GM12878 (cell line): ENCODE data around the gene NEO1. TPM values are rescaled to one million over a fixed set of nuclear protein-coding genes. Genes with fewer than 3 reads are reported as not detected.

ENCODE experiments used
- ATAC-seq: fragments of 200-7000 bp; cut with Tn5 transposase; 3 replicates; pipeline ENCODE4 v1.9.1; 2020; ENCODE audit warnings: mild to moderate bottlenecking, moderate library complexity
- BruUV-seq: library from RNA; stranded (reverse); fragments of 400-500 nt; replicated peaks from 2 replicates; lab custom pipeline; 2021; lab: Mats Ljungman, UMichigan
- CTCF ChIA-PET: fragments of 300-600 bp; sonication (Branson Sonifier 250); formaldehyde crosslinking; extraction: SDS; loops from one replicate; lab custom pipeline; 2021; ENCODE audit warnings: inconsistent platforms; lab: Yijun Ruan, JAX
- POLR2A ChIA-PET: fragments of 350-600 bp; formaldehyde crosslinking; extraction: SDS; loops from one replicate; lab custom pipeline; 2021; ENCODE audit warnings: inconsistent platforms; lab: Charles Lee
- RAD21 ChIA-PET: fragments of 300-600 bp; sonication (Branson Sonifier 250); formaldehyde crosslinking; loops from one replicate; lab custom pipeline; 2023; ENCODE audit warnings: antibody characterized with exemption; ENCODE audit not compliant: unreplicated experiment; lab: Charles Lee
- SMC1A ChIA-PET: fragments of 300-600 bp; sonication (Branson Sonifier 250); formaldehyde crosslinking; loops from one replicate; lab custom pipeline; 2023; ENCODE audit not compliant: unreplicated experiment, uncharacterized antibody; lab: Charles Lee
- DNase-seq: peaks from one replicate; pipeline ENCODE4 v3.0.0-alpha.2; 2011; ENCODE audit warnings: low read depth, low spot score
- FAIRE-seq: peaks from 3 replicates; lab custom pipeline; 2011; peaks lifted over from hg19 to GRCh38; lab: Jason Lieb, UNC
- H2AFZ ChIP-seq: 2 replicates; pipeline ENCODE4 v1.6.0; 2011; ENCODE audit warnings: low read depth, low read length, control low read depth; ENCODE audit not compliant: control insufficient read depth
- H3K27ac ChIP-seq: 2 replicates; pipeline ENCODE4 v1.5.1; 2011; ENCODE audit warnings: control low read depth; ENCODE audit not compliant: control insufficient read depth, insufficient read depth
- H3K27me3 ChIP-seq, 2 experiments: replicated peaks in 1 of 2; 2 replicates each; pipeline versions ENCODE4 v1.6.0 to v1.6.1; 2011; ENCODE audit warnings: low read length in 1 of 2; ENCODE audit not compliant: control insufficient read depth in 2 of 2, insufficient read depth in 2 of 2
- H3K36me3 ChIP-seq, 2 experiments: 2 replicates each; pipeline ENCODE4 v1.5.1; 2011; ENCODE audit warnings: low read length in 1 of 2; ENCODE audit not compliant: control insufficient read depth in 2 of 2, insufficient read depth in 2 of 2
- H3K4me1 ChIP-seq: 2 replicates; pipeline ENCODE4 v1.6.1; 2011; ENCODE audit warnings: mild to moderate bottlenecking, low read length, moderate library complexity, mixed read lengths; ENCODE audit not compliant: control insufficient read depth, insufficient read depth
- H3K4me2 ChIP-seq: 2 replicates; pipeline ENCODE4 v1.6.0; 2011; ENCODE audit warnings: control low read depth; ENCODE audit not compliant: control insufficient read depth, insufficient read depth
- H3K4me3 ChIP-seq: fragments of 200-600 bp; sonication (generic); 2 replicates; pipeline ENCODE4 v1.5.1; 2016
- H3K79me2 ChIP-seq: 2 replicates; pipeline ENCODE4 v1.6.0; 2011; ENCODE audit warnings: low read length; ENCODE audit not compliant: control insufficient read depth, insufficient read depth
- H3K9ac ChIP-seq: 2 replicates; pipeline ENCODE4 v1.8.0; 2011; ENCODE audit warnings: low read length, control low read depth, mixed read lengths; ENCODE audit not compliant: control insufficient read depth, insufficient read depth
- H3K9me3 ChIP-seq: replicated peaks from 3 replicates; pipeline ENCODE4 v1.5.1; 2011; ENCODE audit warnings: mild to moderate bottlenecking, low read length; ENCODE audit not compliant: control insufficient read depth, insufficient read depth
- H4K20me1 ChIP-seq: 2 replicates; pipeline ENCODE4 v1.6.0; 2011; ENCODE audit not compliant: control insufficient read depth, insufficient read depth
- ATF2 ChIP-seq: IDR thresholded peaks from 2 replicates; pipeline ENCODE4 v1.6.1; 2012; ENCODE audit warnings: low read length, inconsistent platforms
- ESRRA ChIP-seq: IDR thresholded peaks from 2 replicates; pipeline ENCODE4 v1.6.1; 2012; ENCODE audit warnings: mild to moderate bottlenecking, low read length, improper control_type of control experiment
- FOXK2 ChIP-seq: fragments of 450-650 bp; IDR thresholded peaks from 2 replicates; pipeline ENCODE4 v1.6.1; 2017; ENCODE audit warnings: mild to moderate bottlenecking, moderate library complexity
- NFXL1 ChIP-seq: fragments of 450-650 bp; IDR thresholded peaks from 2 replicates; pipeline ENCODE4 v1.6.1; 2017; ENCODE audit warnings: antibody characterized with exemption, mild to moderate bottlenecking, borderline replicate concordance
- RBBP5 ChIP-seq: fragments of 200-600 bp; sonication (generic); conservative IDR thresholded peaks from 2 replicates; pipeline ENCODE4 v1.6.1; 2016
- SPI1 ChIP-seq: IDR thresholded peaks from 2 replicates; pipeline ENCODE4 v1.6.1; 2011; ENCODE audit warnings: low read depth, mild to moderate bottlenecking, low read length, moderate library complexity, borderline replicate concordance; ENCODE audit not compliant: insufficient read depth
- STAT3 ChIP-seq: IDR thresholded peaks from 2 replicates; pipeline ENCODE4 v1.6.1; 2011; ENCODE audit warnings: low read depth, low read length, improper control_type of control experiment
- TCF3 ChIP-seq: IDR thresholded peaks from 2 replicates; pipeline ENCODE4 v1.6.1; 2012; ENCODE audit warnings: low read depth, mild to moderate bottlenecking, low read length, borderline replicate concordance; ENCODE audit not compliant: insufficient read depth
- ZZZ3 ChIP-seq: IDR thresholded peaks from 2 replicates; pipeline ENCODE4 v1.6.1; 2011; ENCODE audit warnings: low read depth; ENCODE audit not compliant: control insufficient read depth, insufficient read length
- in situ Hi-C: fragments of 300-500 bp; cut with MboI; formaldehyde crosslinking; loops from 9 replicates; pipeline ENCODE4 v1.14.3; 2018; ENCODE audit warnings: mixed read lengths
- intact Hi-C: fragments of 100-400 bp; cut with micrococcal nuclease; formaldehyde crosslinking; loops from one replicate; pipeline ENCODE4 v1.14.2; 2022; ENCODE audit not compliant: unreplicated experiment
- polyA plus RNA-seq, 11 experiments: library from polyadenylated mRNA; depleted of rRNA in 4 of 11; unstranded in 6 of 11; stranded (reverse) in 5 of 11; fragments of >200 nt; fragmentation: Nextera tagmentation in 4 of 11; fragmentation: Illumina TruSeq in 1 of 11; extraction: Ambion mirVana in 4 of 11; extraction: Trizol in 1 of 11; gene quantifications; 1 replicate in 1 of 11; 2 replicates in 10 of 11; pipeline versions ENCODE4 v1.2.1 to v1.2.3, GENCODE V29; 2011 to 2016; ENCODE audit warnings: inconsistent platforms in 2 of 11, missing spikeins in 2 of 11, low read depth in 1 of 11
- total RNA-seq, 4 experiments: library from RNA; depleted of rRNA in 3 of 4; stranded (reverse); fragments of >200 nt in 3 of 4; fragmentation: Illumina TruSeq in 1 of 4; extraction: Trizol in 1 of 4; gene quantifications; 2 replicates each; pipeline versions ENCODE4 v1.2.1 to v1.2.3, GENCODE V29; 2013 to 2021
- TF ChIP-seq, protein P1 (sequence below): fragments of 450-650 bp; IDR thresholded peaks from 2 replicates; pipeline ENCODE4 v1.6.1; 2017; ENCODE audit warnings: mild to moderate bottlenecking, low read depth, inconsistent platforms; ENCODE audit not compliant: poor library complexity, severe bottlenecking

Gene NEO1
- total and polyA plus RNA-seq, 10 of the 15 experiments (the other 5 are each of a cell fraction or from before 2014, with no cell fraction given), result 0.03 to 2.0 (median 0.32) TPM

DNA sequence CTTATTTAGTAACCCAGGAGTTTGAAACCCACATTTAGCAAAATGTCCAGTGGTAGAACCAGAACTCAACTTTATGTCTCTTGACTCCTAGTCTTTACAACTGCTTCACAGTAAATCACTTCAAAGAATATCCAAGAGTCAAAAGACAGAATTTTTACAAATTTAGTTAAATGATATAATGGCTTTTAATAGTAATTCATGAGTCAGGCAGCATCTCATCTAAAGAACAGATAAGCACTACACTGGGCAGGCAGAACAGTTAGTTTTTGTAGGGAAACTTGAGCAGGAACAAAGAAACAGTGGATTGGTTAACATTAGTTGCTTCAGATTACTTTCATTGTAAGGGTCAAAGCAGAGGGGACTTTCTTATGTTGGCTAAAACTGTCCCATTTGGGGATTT, 120.2 kb downstream of the NEO1 start:
- ChIA-PET RAD21 (no interaction called here), POLR2A (no interaction called here), CTCF (no interaction called here), SMC1A (no interaction called here)
- intact Hi-C loops (no loop called here), in situ Hi-C loops (no loop called here)
- Histone ChIP-seq H4K20me1 (no peaks in the 10 kb centered on the region), H3K36me3 (no peaks in the 10 kb centered on the region), H3K4me3 (no peak overlapping the region), H2AFZ (no peak overlapping the region), H3K4me1 (no peaks in the 10 kb centered on the region), H3K79me2 (no peaks in the 10 kb centered on the region), H3K9me3 (no peaks in the 10 kb centered on the region), H3K27me3 (no peaks in the 10 kb centered on the region), H3K9ac (no peak overlapping the region), H3K4me2 (no peak overlapping the region), H3K27ac (no peak overlapping the region)
- no peak for ATAC-seq
- FAIRE-seq, result no peak
- no TSS peak for BruUV-seq
- DNase-seq, result no peak
- TF ChIP-seq SPI1 (no peak), FOXK2 (no peak), ATF2 (no peak), RBBP5 (no peak), ESRRA (no peak), TCF3 (no peak), STAT3 (no peak), ZZZ3 (no peak), NFXL1 (no peak)
- TF ChIP-seq, protein P1, sequence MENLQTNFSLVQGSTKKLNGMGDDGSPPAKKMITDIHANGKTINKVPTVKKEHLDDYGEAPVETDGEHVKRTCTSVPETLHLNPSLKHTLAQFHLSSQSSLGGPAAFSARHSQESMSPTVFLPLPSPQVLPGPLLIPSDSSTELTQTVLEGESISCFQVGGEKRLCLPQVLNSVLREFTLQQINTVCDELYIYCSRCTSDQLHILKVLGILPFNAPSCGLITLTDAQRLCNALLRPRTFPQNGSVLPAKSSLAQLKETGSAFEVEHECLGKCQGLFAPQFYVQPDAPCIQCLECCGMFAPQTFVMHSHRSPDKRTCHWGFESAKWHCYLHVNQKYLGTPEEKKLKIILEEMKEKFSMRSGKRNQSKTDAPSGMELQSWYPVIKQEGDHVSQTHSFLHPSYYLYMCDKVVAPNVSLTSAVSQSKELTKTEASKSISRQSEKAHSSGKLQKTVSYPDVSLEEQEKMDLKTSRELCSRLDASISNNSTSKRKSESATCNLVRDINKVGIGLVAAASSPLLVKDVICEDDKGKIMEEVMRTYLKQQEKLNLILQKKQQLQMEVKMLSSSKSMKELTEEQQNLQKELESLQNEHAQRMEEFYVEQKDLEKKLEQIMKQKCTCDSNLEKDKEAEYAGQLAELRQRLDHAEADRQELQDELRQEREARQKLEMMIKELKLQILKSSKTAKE, result no peak
